D721Med (cell line): ENCODE data around the gene IL1RAPL1.

Experiments
- DNase-seq: peaks from one replicate; pipeline ENCODE4 v3.0.0; 2011; ENCODE audit warnings: low spot score; ENCODE audit not compliant: insufficient read length
- FAIRE-seq: peaks from 2 replicates; lab custom pipeline; 2011; peaks lifted over from hg19 to GRCh38; lab: Jason Lieb, UNC
- CTCF ChIP-seq: IDR thresholded peaks from 2 replicates; pipeline ENCODE4 v1.5.1; 2012; ENCODE audit warnings: mild to moderate bottlenecking, control low read depth; ENCODE audit not compliant: insufficient read depth; ENCODE audit errors: missing control alignments

The IL1RAPL1 gene

GRCh38 chrX:29242856-29243255 is 655.6 kb downstream of the IL1RAPL1 start:
- no peak for TF ChIP-seq CTCF
- FAIRE-seq (no peak), DNase-seq (no peak)

GRCh38 chrX:29243942-29244341 is 656.7 kb downstream of the IL1RAPL1 start:
- DNase-seq = no peak
- TF ChIP-seq CTCF = no peak
- FAIRE-seq = no peak

GRCh38 chrX:29254515-29254914 is 667.3 kb downstream of the IL1RAPL1 start:
- no peak for TF ChIP-seq CTCF
- FAIRE-seq = no peak

GRCh38 chrX:29257521-29257920 is 670.3 kb downstream of the IL1RAPL1 start:
- no peak for TF ChIP-seq CTCF
- FAIRE-seq = no peak
- DNase-seq = no peak

More at GRCh38 chrX:29254515-29254914, 667.3 kb downstream of the IL1RAPL1 start:
- no peak for DNase-seq

- FAIRE-seq (no peak), DNase-seq (no peak)
- no peak for TF ChIP-seq CTCF
These were observed 682.1 kb downstream of the IL1RAPL1 start for GRCh38 chrX:29269390-29269789.

GRCh38 chrX:29274517-29274916 is 687.3 kb downstream of the IL1RAPL1 start:
- TF ChIP-seq CTCF = no peak
- no peak for FAIRE-seq
- DNase-seq = no peak

- FAIRE-seq (no peak), DNase-seq (no peak)
- no peak for TF ChIP-seq CTCF
These were observed 688.7 kb downstream of the IL1RAPL1 start for GRCh38 chrX:29275928-29276327.
